Measurements from ENCODE around the gene MRGPRG.
"Not testable (repeated sequence)": the region's sequence is repeated elsewhere in the genome, so short reads cannot be mapped to it uniquely, and the experiment has no call there.

The MRGPRG gene, protein sequence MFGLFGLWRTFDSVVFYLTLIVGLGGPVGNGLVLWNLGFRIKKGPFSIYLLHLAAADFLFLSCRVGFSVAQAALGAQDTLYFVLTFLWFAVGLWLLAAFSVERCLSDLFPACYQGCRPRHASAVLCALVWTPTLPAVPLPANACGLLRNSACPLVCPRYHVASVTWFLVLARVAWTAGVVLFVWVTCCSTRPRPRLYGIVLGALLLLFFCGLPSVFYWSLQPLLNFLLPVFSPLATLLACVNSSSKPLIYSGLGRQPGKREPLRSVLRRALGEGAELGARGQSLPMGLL

DNA sequence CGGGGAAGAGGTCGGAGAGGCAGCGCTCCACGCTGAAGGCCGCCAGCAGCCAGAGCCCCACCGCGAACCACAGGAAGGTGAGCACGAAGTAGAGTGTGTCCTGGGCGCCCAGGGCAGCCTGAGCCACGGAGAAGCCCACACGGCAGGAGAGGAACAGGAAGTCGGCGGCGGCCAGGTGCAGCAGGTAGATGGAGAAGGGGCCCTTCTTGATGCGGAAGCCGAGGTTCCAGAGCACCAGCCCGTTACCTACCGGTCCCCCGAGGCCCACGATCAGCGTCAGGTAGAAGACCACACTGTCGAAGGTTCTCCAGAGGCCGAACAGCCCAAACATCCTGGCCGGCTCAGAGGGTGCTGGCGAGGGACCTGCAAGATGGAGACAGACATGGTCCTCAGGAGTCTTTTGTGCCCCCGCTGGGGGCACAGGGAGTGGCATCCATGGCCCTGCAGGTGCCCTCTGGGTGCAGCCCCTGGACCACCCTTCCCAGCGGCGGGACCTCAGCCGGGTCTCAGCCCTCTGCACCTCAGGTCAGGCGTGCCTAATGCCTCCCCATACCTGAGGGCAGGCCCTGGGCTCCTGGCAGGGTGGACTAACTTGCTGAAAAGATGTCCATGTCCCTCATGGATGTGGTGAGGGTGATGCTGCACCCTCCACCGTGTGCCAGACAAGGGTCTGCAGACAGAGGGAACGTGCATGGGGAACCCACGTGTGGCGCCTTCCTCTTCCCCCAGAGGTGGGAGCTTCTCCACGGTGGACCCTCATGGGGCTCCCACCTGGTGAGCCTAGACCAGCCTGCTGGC, at the start of gene MRGPRG:
MRGPRG (minus strand) TSS at position 331 of the 798 bp plus-strand sequence; CDS start at position 331, 0 bp downstream.
- no peak for DNase-seq (ENCODE audit: low read depth)

DNA sequence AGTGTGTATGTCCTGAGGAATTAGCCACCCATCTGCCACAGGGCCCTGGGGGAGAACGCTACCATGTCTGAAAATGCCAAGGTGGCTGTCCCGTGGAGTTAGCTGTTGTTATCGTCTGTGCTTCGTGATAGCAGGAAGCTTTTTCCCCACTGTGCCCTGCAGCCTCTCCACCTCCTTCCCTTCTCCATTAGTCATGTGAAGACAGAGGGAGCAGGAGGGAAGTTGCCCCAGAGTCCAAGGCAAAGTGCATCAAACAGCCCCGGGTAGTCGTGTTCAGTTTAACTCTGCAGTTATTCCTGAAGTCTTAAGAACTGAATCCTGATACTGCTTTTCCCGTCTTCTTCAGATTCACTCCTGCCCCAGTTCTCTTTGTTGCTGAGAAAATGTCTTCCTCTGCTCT, 43.9 kb upstream of the MRGPRG start:
- DNase-seq (ENCODE audit: low read depth) = not testable (repeated sequence)

DNA sequence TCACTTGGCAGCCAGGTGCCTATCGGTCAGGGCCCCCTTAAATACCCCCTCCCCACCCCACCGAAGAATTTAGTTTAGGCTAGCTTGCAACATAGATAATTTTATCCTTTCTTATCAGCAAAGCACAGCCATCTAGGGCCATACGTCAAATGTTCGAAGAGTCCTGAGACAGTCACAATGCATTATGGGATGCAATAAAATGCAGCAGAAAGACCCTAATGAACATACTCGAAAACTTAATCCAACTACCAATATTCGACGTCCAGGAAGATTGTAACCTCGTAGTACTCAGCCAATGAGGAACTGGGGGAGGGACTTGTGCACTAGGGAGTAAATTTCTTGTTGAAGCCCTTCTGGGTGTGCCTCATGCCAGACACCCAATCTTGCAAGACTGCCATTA, 43.2 kb upstream of the MRGPRG start:
- DNase-seq (ENCODE audit: low read depth) = not testable (repeated sequence)

DNA sequence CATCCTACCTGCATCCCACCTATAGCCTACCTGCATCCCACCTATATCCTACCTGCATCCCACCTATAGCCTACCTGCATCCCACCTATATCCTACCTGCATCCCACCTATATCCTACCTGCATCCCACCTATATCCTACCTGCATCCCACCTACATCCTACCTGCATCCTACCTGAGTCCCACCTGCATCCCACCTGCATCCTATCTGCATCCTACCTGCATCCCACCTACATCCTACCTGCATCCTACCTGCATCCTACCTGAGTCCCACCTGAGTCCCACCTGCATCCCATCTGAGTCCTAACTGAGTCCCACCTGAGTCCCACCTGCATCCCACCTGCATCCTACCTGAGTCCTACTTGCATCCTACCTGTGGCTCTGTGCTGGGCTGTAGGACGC, 38.9 kb upstream of the MRGPRG start:
- DNase-seq (ENCODE audit: low read depth) = not testable (repeated sequence)

DNA sequence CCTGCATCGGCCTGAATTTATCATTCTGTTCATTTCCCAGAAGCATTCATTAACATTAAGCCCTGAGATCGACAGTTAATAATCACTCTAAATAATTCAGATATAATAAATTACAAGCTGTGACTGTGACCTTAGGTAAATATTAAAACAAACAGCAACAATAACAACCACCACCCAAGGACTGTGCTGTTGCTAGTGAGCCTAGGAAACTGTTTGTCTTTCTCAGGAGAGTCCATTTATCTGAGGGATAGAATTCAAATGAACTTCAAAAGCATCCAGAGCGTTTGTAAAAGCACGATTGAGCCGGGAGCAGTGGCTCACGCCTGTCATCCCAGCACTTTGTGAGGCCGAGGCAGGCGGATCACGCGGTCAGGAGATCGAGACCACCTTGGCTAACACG, 36.6 kb upstream of the MRGPRG start:
- DNase-seq (ENCODE audit: low read depth) = not testable (repeated sequence)

DNA sequence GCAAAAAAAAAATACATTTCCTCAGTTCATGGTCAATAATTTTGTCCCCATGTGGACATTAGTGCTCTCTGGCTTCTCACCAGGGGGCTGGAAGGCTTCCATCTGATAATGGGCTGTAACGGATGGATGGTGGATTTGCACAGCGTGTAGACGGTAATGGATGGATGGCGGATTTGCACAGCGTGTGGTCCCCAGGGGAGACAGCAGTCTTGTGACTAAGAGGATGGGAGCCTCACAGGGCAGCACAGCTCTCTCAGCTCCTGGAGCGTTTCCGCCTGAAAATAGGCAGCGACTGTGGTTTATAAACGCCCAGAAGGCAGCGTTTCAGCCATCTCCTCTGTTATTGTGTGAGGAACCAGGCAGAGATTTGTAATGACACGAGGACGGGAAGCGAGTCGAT, 36.2 kb upstream of the MRGPRG start:
- not testable (repeated sequence) for DNase-seq (ENCODE audit: low read depth)

DNA sequence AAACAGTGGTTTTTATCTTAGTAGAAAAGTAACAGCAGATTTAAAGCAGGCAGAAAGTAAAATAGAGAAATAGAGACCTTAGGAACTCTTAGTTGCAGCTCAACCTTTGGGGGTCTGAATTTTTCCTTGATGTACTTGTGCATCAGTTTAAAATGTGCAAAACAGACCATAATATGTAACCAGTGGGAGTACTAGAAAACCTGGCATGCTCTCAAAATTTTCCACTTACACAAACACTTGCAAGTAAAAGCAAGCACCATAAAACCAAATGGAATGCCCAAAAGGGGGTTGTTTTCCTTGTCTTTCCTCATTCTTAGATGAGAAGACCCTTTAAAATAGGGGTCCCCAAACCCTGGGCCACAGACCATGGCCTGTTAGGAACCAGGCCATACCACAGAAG, 26.5 kb upstream of the MRGPRG start:
- no peak for DNase-seq (ENCODE audit: low read depth)

DNA sequence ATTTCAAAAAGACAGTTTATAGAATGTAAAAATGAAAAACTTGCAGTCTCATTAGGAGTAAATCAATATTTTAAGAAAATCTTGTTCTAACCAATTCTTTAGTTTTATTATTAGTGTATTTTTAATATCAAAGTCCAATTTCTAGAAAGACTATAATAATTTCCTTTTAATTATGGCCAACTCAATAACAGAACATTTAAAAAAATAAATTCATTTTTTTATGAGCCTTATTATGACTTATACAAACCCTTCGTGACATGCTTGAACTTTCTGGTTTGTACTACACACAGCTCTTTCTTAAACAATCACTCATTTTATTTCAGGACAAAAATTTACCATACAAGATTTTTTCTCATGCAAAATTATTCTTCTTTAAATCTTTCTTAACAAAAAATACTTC, 25.3 kb upstream of the MRGPRG start:
- DNase-seq (ENCODE audit: low read depth) = no peak

DNA sequence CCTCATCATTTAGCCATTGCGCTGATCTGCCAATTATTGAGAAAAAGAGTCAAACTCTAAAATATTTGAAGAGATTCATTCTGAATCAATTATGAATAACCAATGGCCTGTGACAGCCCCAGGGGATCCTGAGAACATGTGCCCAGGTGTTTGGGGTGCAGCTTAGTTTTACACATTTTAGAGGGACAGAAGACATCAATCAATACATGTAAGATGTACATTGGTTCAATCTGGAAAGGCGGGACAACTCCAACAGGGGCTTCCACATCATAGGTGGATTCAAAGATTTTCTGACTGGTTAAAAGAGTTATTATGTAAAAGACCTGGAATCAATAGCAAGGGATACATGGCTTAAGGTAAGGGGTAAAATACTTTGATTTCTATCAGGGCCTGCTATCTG, 18.5 kb upstream of the MRGPRG start:
- DNase-seq (ENCODE audit: low read depth) = no peak

DNA sequence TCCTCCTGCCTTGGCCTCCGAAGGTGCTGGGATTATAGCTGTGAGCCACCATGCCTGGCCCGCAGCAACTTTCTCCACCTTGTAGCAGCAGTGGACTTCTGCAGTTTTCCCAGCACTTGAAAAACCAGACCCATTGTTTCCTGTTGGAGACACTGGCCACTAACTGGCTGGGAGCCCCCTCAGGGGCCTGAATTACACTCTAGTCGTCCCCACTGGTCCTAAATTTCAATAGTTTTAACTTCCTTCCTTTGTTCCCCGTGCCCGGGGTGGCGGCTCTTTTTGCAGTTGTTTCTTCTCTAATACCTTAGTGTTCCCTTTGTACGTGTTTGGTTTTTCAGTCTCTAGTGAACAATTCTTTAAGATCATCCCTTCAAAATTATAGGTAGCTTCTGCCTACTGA, 16.2 kb upstream of the MRGPRG start:
- no peak for DNase-seq (ENCODE audit: low read depth)

DNA sequence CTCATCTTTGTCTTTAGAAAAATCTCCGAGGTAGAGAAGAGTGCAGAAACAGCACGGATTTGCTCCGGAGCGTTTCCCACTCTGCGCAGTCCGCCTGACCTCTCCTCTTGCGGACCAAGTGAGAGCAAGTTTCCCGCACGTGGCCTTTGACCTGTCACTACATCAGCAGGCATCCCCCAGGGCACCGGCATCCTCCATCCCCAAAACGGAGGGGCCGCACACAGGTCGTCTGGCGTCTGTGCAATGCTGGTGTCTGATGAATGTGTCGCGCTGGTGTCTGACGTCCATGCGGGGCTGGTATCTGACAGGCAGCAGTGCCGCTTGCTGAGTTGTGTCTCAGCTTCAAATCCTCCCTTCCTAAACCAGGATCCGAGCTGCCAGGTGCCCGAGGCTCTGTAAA, 14.3 kb upstream of the MRGPRG start:
- DNase-seq (ENCODE audit: low read depth) = no peak

DNA sequence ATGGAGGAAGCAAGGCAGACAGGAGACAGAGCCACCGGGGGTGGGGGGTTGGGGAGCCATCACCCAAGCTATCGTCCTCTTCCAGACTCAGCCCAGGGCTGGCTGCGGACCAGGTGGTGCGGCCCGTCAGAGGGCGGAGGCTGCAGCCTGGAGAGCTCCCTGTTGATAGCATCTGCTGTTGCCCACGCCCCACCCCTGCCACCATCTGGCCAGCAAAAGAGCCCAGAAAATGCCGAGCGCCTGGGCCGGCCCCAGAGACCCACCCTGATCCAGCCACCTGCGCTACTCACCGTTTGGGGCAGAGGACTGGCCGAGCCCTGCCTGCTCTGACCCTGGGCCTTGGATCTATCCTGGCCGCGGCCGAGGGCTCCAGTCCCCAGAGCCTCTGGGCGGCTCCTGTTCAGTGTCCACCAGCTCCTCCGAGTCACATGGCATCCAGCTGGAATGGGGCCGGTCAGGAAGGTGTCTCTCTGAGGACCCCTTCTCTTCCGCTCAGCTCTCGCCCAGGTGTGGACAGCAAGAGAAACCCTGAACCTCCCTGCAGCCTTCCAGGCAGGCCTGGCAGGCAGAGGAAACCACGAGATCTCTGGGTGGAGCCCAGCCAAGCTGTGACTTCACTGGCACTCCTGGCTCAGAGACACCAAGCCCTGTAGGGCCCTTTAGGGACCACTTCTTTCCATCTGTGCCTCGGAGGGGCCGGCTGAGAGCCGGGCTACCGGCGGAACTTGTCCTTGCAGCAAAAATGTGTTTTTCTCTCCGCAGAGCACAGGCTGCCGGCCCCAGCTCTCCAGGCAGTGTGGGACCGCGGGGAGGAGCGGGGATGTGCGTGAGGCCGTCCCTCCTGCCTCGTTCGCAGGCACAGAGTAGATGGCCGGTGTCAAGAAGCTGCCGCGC, 13.5 kb upstream of the MRGPRG start, which contains the start of gene MRGPRE:
MRGPRE (minus strand) TSS at position 567 of the 894 bp plus-strand sequence. CDS start 3,618 bp downstream, outside the sequence.
- no peak for DNase-seq (ENCODE audit: low read depth)

DNA sequence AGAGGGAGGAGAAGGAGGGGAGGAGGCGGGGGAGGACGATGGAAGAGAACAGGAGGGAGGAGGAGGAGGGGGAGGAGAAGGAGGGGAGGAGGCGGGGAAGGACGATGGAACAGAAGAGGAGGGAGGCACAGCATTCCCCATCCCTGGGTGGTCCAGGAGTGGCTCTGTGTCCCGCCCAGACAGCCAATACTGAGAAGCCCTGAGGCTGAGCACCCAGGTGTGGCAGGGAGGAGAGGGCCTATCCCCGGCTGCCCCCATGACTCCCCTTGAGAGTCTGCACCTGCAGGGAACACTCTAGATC, 12.9 kb upstream of the MRGPRG start:
- DNase-seq (ENCODE audit: low read depth) = no peak

DNA sequence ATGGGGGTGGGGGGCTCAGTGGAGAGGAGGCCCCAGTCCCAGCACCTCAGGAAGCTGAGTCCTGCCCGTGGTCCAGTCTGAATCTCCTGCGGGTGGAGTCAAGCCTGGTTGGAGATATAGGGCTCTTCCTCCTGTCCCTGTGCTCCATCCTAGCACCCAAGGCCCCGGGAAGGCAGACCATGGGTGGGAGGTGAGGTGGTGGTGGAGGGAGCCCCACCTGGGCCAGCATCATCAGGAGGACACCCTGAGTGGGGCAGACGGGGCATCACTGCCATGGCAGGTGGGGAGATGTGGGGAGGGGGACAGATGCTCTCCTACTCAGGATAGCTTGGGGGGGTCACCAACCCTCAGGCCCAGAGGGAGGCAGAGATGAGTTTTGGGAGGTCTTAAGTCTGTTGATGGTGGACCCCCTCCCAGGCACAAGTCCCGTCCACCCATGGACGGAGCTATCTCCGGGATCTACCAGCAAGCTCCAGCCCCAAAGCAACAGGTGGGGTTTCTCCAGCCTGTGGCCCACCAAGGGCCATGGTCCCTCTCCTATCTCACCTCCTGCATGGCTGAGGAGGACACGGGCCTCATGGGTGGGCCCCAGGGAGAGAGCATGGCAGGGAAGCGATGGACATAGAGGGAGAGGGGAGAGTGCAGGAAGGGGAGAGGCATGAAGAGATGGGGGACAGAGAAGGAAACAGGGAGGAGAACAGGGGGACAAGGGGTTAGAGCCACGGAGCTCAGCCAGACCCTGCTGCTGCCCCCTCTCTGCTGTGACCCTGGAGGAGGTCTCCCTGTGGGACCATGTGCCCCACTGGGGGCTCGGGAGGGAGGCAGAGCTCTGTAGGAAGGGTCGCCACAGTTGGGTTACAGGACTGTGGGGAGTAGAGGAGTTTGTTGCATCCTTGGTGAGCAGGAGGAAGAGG, 12.3 kb upstream of the MRGPRG start:
- DNase-seq (ENCODE audit: low read depth) = no peak

DNA sequence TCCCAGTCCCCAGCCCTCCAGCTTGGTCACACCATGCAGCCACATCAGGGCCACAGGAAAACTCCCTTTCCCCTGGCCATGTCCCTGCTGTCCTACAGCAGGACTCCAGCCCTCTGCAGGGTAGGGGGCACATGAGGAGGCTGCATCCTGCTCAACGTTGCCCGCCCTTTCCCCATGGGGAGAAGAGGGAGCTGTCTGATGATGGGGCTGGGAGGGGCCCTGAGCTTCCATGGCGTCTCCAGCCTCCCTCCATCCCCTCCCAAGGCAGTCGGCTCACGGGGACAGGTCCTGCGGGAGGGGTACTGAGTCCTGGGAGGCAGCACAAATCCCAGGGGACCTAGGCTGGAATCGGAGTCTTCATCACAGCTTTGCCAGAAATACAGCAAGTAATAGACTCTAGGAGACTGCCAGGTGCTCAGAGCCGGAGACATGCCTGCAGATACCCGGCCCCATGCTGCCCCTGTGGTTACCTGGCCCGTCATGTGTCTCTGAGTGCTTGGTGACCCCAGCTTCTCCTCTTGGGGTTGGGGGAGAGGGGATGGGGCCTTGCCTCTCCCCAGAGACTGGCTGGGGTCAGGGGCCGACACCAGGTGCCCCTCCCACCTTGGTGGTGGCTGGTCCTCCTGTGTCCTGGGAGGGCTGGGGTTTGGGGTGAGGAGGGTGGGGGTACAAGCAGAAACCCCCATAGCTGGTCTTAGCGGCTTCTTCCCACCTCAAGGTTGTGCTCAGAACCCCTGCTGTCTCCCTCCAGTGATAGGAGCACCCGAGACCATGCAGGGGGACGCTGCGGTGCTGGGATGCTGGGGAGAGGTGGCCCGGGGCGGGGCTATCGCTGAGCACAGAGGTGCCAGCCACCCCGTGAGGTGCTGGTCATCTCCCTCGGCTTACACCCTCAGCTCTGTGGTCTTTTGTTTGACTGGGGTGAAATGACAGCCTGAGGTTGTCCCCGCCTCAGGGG, 11.3 kb upstream of the MRGPRG start:
- no peak for DNase-seq (ENCODE audit: low read depth)

DNA sequence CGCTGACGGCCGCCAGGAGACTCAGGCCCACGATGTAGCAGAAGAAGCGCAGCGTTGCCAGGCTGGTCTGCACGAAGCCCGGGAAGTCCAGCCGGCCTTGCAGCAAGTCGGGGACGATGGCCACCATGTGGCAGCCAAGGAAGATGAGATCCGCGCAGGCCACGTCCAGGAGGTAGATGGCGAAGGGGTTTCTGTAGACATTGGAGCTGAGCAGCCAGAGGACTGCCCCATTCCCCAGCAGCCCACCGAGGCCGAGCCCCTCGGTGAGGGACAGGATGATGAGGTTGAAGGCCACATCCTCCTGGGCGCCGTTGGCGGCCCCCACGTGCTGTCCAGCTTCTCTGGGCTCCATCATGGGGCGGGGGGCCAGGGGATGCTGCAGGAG, 9.8 kb upstream of the MRGPRG start:
- no peak for DNase-seq (ENCODE audit: low read depth)

DNA sequence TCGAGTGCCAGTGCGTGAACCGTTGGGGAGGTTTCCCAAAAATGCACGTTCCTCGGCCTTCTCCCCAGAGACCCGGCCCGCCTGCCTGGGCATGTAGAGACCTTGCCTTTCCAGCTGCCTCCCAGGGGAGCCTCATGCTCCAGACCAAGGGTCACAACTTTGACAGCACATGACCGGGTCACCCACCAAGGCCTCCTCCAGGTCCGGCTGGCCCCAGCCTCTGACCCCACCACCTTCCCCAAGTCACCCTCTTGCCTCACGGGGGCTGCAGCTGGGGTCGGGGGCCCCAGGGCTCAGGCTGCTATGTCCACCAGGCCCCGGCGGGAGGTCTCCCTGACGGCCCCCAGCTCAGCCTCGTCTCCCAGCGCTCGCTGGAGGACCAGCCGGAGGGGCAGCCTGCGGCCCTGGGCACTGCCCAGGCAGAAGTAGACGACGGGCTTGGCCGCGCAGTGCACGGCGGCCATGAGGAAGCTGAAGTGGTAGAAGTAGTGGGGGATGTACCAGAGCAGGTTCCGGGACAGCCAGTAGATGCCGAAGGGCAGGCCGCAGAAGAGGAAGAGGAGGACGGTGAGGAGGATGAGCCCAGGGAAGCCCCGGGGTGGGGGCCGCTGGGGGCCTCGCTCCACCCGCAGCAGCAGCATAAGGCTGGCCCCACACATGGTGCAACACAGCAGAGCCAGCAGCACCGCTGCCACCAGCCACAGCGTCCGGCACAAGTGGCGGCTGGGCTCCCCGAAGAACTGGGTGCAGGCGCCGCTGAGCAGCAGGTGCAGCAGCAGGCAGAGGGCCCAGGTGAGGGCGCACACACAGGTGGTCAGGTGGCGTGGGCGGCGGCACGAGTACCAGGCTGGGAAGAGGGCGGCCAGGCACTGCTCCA, 9.2 kb upstream of the MRGPRG start:
- no peak for DNase-seq (ENCODE audit: low read depth)

DNA sequence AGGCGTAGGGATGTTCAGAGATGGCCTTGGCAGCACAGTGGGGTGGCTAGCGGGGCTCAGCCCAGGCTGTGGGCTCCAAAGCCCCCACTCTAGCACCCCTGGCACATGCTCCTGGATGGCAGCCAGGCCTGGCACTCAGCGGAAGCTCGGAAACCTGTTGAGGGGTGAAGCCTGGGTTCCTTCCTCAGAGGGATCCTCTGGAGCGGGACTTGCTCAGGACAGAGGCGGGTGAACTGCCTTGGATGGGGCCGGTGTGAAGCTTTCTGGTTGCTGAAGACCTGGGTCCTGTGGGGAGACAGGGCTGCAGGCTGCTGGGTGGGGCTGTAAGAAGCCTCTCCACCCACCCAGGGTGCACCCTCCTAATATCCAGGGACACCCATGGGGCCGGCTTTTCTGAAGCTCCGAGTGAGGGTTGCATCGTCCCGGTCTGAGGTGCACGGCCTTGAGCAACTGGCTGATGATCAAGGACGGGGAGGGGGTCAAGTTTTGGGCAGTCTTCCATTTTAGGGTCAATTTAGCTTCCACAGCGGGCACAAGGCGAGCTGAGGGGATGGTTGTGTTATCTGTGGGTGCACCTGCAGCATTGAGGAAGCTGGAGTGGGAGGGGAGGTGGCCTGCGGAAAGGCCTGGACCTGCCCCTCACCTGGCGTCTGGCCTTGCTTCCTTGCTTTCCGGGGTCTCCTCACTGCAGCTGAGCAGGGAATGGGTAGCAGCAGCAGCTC, 8.4 kb upstream of the MRGPRG start:
- DNase-seq (ENCODE audit: low read depth) = no peak
